ELR (cell line): Measurements from ENCODE around the gene PROP1.
"Not testable (repeated sequence)": the region's sequence is repeated elsewhere in the genome, so short reads cannot be mapped to it uniquely, and the experiment has no call there.

Experiments
- DNase-seq: peaks from one replicate; pipeline ENCODE4 v3.0.0-alpha.2; 2015; ENCODE audit warnings: low read depth

Gene PROP1

GRCh38 chr5:177945145-177945544 is 50.9 kb downstream of the PROP1 start:
- DNase-seq, result not testable (repeated sequence)

- DNase-seq, result peak; percentile 40
Measured at GRCh38 chr5:177943805-177944736, 52.0 kb downstream of the PROP1 start.

GRCh38 chr5:177942896-177943295 is 53.1 kb downstream of the PROP1 start:
- DNase-seq, result not testable (repeated sequence)
